KMS-11 (cell line): ENCODE measurements around the gene DTL.

Source experiments
- H2AFZ ChIP-seq: fragments of 200-600 bp; sonication (generic); 2 replicates; pipeline ENCODE4 v1.6.1; 2016; ENCODE audit warnings: antibody characterized with exemption, mixed run types, low read depth
- H3K27ac ChIP-seq: fragments of 200-600 bp; sonication (generic); 2 replicates; pipeline ENCODE4 v1.6.1; 2016; ENCODE audit warnings: mild to moderate bottlenecking, mixed run types
- H3K27me3 ChIP-seq: fragments of 200-600 bp; sonication (generic); 2 replicates; pipeline ENCODE4 v1.6.1; 2017; ENCODE audit warnings: mild to moderate bottlenecking, low read depth, mixed run types, moderate library complexity; ENCODE audit not compliant: insufficient read depth
- H3K36me3 ChIP-seq: fragments of 200-600 bp; sonication (generic); 2 replicates; pipeline ENCODE4 v1.6.1; 2017; ENCODE audit warnings: mild to moderate bottlenecking, mixed run types; ENCODE audit not compliant: insufficient read depth
- H3K4me1 ChIP-seq: fragments of 200-600 bp; sonication (generic); 2 replicates; pipeline ENCODE4 v1.6.1; 2016; ENCODE audit warnings: mild to moderate bottlenecking, low read depth, mixed run types; ENCODE audit not compliant: poor library complexity, severe bottlenecking
- H3K4me2 ChIP-seq: fragments of 200-600 bp; sonication (generic); 2 replicates; pipeline ENCODE4 v1.7.0; 2016; ENCODE audit warnings: mild to moderate bottlenecking, mixed run types
- H3K4me3 ChIP-seq: fragments of 200-600 bp; sonication (generic); IDR thresholded peaks from 2 replicates; pipeline ENCODE4 v1.6.1; 2017; ENCODE audit warnings: low read depth, low read length, mixed read lengths; ENCODE audit not compliant: insufficient read depth
- H3K79me2 ChIP-seq: fragments of 200-600 bp; sonication (generic); 2 replicates; pipeline ENCODE4 v1.6.1; 2016; ENCODE audit warnings: low read depth, mixed run types; ENCODE audit not compliant: insufficient read depth
- H3K9ac ChIP-seq: fragments of 200-600 bp; sonication (generic); 2 replicates; pipeline ENCODE4 v1.6.1; 2016; ENCODE audit warnings: mild to moderate bottlenecking, mixed run types
- H4K20me1 ChIP-seq: fragments of 200-600 bp; sonication (generic); 2 replicates; pipeline ENCODE4 v1.6.1; 2016; ENCODE audit warnings: mild to moderate bottlenecking, mixed run types; ENCODE audit not compliant: insufficient read depth
- TF ChIP-seq, protein P1 (sequence below): fragments of 200-600 bp; sonication (generic); conservative IDR thresholded peaks from 2 replicates; pipeline ENCODE4 v1.6.1; 2017; ENCODE audit warnings: low read depth, mild to moderate bottlenecking, antibody characterized with exemption, low read length, moderate library complexity, mixed read lengths

Gene DTL

DNA sequence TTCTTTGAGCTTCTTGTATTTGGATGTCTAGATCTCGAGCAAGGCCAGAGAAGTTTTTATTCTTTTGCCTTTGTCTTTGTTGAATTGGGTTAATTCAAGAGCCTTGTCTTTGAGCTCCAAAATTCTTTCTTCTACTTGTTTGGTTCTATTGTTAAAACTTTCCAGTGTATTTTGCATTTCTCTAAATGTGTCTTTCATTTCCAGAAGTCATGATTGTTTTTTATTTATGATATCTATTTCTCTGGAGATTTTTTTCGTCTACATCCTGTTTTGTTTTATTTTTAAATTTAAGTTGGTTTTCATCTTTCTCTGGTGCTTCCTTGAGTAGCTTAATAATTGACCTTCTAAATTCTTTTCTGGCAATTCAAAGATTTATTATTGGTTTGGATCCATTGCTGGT, 61.8 kb downstream of the DTL start:
- Histone ChIP-seq H3K27me3 (no peaks in the 10 kb centered on the region), H3K27ac (no peak overlapping the region), H3K4me2 (no peak overlapping the region), H4K20me1 (no peaks in the 10 kb centered on the region), H3K79me2 (peaks cover 24% of the 10 kb centered on the region; the same call in 1 of the 2 replicates), H2AFZ (no peak overlapping the region), H3K9ac (no peak overlapping the region), H3K36me3 (peaks cover 4% of the 10 kb centered on the region; the same call in 1 of the 2 replicates), H3K4me1 (no peaks in the 10 kb centered on the region), H3K4me3 (no peak overlapping the region)
- TF ChIP-seq, protein P1, sequence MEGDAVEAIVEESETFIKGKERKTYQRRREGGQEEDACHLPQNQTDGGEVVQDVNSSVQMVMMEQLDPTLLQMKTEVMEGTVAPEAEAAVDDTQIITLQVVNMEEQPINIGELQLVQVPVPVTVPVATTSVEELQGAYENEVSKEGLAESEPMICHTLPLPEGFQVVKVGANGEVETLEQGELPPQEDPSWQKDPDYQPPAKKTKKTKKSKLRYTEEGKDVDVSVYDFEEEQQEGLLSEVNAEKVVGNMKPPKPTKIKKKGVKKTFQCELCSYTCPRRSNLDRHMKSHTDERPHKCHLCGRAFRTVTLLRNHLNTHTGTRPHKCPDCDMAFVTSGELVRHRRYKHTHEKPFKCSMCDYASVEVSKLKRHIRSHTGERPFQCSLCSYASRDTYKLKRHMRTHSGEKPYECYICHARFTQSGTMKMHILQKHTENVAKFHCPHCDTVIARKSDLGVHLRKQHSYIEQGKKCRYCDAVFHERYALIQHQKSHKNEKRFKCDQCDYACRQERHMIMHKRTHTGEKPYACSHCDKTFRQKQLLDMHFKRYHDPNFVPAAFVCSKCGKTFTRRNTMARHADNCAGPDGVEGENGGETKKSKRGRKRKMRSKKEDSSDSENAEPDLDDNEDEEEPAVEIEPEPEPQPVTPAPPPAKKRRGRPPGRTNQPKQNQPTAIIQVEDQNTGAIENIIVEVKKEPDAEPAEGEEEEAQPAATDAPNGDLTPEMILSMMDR, result no peak

DNA sequence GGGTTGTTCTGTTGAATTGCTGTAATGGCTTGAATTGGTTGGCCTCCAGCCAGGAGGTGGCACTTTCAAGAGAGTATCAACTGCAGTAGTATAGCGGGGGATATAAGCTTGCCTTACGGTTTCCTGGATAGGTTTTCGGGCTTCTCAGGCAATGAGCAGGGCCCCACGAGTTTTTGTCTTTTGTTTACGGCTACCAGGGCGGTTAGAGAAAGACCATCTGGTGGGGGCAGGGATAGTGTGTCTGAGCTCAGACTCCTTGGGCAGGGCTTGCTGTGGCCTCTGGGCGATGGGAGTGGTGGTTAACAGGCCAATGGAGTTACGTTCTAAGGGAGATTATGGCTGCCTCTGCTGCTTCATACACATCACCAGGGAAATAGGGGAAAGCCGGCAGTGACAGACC, 62.8 kb downstream of the DTL start:
- Histone ChIP-seq H3K27ac (no peak overlapping the region), H3K27me3 (no peaks in the 10 kb centered on the region), H3K79me2 (peaks cover 24% of the 10 kb centered on the region; the same call in 1 of the 2 replicates), H3K36me3 (peaks cover 4% of the 10 kb centered on the region; the same call in 1 of the 2 replicates), H3K4me3 (no peak overlapping the region), H3K9ac (no peak overlapping the region), H3K4me2 (no peak overlapping the region), H2AFZ (no peak overlapping the region), H3K4me1 (no peaks in the 10 kb centered on the region), H4K20me1 (no peaks in the 10 kb centered on the region)
- TF ChIP-seq, protein P1, result no peak

DNA sequence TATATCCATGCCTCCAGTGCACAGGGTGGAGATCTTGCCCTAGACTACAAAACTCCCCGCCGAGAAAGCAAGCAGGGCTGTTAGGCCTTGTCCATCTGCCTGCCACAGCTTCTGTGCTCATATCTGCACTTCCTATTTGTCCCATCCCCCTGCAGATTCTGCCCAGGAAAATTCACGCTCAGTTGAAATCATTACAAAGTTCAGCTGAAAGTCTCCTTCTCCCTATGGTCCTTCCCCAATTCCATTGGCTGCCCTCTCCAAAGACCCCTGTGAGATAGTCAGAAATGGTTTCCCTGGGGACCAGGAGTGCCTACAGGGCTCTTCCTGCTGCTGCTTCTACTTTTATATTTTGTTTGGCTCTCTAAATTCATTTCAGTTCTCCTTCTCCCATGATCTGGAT, 63.2 kb downstream of the DTL start:
- Histone ChIP-seq H3K4me2 (no peak overlapping the region), H2AFZ (no peak overlapping the region), H3K27ac (no peak overlapping the region), H3K4me3 (no peak overlapping the region), H3K79me2 (peaks cover 24% of the 10 kb centered on the region; the same call in 1 of the 2 replicates), H3K9ac (no peak overlapping the region), H3K27me3 (no peaks in the 10 kb centered on the region), H3K36me3 (peaks cover 4% of the 10 kb centered on the region; the same call in 1 of the 2 replicates), H3K4me1 (no peaks in the 10 kb centered on the region), H4K20me1 (no peaks in the 10 kb centered on the region)
- TF ChIP-seq, protein P1, result no peak

DNA sequence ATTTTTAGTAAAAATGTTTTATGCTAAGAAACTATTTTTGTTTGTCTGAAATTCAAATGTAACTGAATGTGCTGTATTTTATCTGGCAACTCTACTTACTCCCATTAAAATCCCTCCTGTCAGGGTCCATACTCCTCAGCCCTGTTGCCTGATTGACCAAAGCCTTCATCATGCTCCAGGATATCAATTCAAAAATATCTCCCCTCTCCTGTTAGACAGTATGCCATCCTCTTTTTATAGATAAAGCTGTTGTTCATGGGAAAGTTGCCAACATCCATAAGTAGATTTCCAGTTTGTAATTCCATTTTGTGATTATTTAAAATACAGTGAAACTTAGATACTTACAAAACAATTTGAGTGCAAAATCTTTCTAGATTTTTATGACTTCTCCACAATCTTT, 65.7 kb downstream of the DTL start:
- no peak overlapping the region for H2AFZ ChIP-seq
- H3K27me3 ChIP-seq, result no peaks in the 10 kb centered on the region
- no peaks in the 10 kb centered on the region for H4K20me1 ChIP-seq
- TF ChIP-seq, protein P1, result no peak
- no peak overlapping the region for H3K4me3 ChIP-seq
- H3K9ac ChIP-seq, result no peak overlapping the region
- peaks cover 4% of the 10 kb centered on the region; the same call in 1 of the 2 replicates for H3K36me3 ChIP-seq
- H3K4me2 ChIP-seq, result no peak overlapping the region
- H3K4me1 ChIP-seq, result peaks cover 6% of the 10 kb centered on the region
- peaks cover 15% of the 10 kb centered on the region; the same call in 1 of the 2 replicates for H3K79me2 ChIP-seq
- no peak overlapping the region for H3K27ac ChIP-seq
